ACHN (cell line): ENCODE measurements around the gene LGR6.
A peak's percentile ranks its signal among the peaks of the same experiment; 100 is the strongest.

Experiments used
- DNase-seq: peaks from one replicate; pipeline ENCODE4 v3.0.0-alpha.2; 2015
- in situ Hi-C: cut with HindIII; loops from 2 replicates; pipeline ENCODE4 v1.10.0; 2017; ENCODE audit warnings: low sequenced_read_pairs, low pct_ligation_motif_present, low pct_unique_long_range_greater_than_20kb

Gene LGR6

GRCh38 chr1:202365092-202365815, 171.7 kb downstream of the LGR6 start:
- peak; percentile 36 for DNase-seq
- in situ Hi-C loops = no loop called here

GRCh38 chr1:202367271-202367670, 173.7 kb downstream of the LGR6 start:
- no peak for DNase-seq
- in situ Hi-C loops = no loop called here
